Peyer's patch (tissue), 4 donors: Measurements from ENCODE around the gene NTSR2.

Experiments used
- CTCF ChIP-seq, 6 experiments: fragments of 450-650 bp in 4 of 6; fragments of 200-600 bp in 2 of 6; sonication (generic) in 1 of 6; IDR thresholded peaks; one replicate each; pipeline ENCODE4 v1.5.1; 2017 to 2019; ENCODE audit warnings: antibody characterized with exemption in 6 of 6, mild to moderate bottlenecking in 3 of 6, moderate library complexity in 1 of 6
- POLR2A ChIP-seq, 2 donors: fragments of 450-650 bp; IDR thresholded peaks; one replicate each; pipeline ENCODE4 v1.5.1; 2017; ENCODE audit warnings: antibody characterized with exemption in 2 of 2, mild to moderate bottlenecking in 2 of 2, moderate library complexity in 2 of 2

GRCh38 chr2:11610624-11611242 lies 59.3 kb downstream of the NTSR2 start:
- no peak for TF ChIP-seq CTCF (IDR thresholded peaks at IDR 0.05)
- no peak for TF ChIP-seq POLR2A (IDR thresholded peaks at IDR 0.05)
